ENCODE data around the gene GRK1.

Gene GRK1

DNA sequence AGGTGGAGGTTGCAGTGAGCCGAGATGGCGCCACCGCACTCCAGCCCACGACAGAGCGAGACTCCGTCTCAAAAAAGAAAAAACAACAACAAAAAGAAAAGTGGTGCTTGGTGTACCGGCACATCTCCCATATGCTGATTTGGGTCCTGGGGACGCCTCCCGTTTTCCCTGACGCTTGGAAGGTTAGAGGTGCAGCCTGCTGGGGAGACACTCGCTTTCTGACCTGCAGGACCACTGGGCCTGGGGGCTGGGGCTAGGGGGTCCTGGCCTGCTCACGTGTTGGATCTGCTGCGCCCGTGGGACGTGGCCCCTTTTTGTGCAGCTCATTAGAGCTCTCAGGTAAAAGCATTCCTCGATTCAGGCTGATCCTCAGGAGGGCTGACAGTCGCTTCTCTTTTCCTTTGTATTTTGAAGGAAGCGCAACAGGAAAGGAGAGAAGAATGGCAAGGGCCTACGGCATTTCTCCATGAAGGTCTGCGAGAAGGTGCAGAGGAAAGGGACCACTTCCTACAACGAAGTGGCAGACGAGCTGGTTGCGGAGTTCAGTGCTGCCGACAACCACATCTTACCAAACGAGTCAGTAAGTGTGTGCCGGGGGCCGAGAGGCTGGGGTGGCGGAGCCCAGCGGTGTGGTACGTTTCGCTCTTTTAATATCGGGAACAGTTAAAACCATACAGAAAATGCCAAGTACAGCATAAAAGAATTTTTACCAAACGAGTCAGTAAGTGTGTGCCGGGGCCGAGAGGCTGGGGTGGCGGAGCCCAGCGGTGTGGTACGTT lies 34.1 kb upstream of the GRK1 start:
- no peak for DNase-seq (ENCODE audit: low read depth)

DNA sequence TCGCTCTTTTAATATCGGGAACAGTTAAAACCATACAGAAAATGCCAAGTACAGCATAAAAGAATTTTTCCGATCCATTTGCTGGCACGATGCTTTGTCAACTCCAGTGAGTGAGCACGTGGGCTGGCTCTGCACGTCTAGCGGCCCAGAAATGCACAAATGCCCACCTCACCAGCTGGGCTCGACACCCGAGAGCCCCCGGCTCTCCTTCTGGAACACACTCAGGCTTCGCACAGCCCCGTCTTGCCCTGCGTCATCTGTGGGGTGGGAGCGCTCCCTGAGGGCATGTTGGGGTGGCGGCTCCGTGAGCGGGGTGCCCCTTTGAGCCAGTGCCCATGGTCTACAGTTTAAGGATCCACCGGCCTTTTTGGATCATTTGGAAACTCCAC lies 33.5 kb upstream of the GRK1 start:
- DNase-seq (ENCODE audit: low read depth) = no peak

DNA sequence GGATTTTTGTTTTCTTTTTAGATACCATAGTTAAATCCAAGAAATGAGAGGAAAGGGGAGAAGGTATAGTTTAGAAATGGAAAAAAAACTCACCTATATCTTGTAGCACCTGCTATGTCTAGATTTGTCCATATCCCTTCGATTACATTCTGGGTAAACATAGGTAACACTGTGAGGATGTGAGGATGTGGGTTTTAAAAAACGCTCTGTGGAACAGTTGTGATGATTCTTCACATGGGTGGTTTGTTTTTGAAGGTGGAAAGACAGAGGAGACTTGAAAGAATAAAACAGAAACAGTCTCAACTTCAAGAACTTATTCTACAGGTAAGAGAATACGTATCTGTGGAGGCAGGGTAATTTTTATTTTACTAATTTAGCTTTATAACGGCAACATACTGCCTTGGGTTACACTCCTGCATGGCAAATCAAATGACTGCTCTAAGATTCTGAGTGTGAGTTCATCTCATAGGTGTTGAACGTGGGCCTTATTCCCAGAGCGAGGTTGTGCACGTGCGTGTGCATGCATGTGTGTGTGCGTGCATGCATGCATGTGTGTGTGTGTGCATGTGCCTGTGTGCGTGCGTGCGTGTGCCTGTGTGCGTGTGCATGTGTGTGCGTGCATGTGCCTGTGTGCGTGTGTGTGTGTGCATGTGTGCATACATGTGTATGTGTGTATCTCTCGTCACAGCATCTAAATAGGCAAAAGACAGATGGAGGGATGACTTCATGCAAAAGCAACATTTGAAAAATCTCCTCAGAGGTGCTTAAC lies 32.6 kb upstream of the GRK1 start:
- DNase-seq (ENCODE audit: low read depth) = no peak

DNA sequence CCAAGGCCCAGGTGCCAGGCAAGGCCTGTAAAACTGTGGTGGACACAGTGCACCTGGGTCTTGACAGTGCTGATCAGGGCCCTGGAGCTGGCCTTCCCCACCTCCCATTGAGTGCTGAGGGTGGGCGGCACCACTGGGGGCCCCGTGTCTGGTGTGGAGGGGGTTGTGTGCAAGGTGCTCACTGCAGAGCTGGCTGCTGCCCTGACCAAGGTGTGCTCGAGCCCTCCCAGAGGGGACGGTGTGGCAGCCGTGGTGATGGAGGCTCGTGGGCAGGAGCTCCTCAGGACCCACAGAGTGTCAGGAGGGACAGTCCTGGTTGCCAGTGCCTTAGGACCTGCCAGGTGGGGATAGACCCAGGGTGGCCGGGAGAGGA lies 32.0 kb upstream of the GRK1 start:
- DNase-seq (ENCODE audit: low read depth) = no peak

GRCh38 chr13:113635709-113636108 lies 31.3 kb upstream of the GRK1 start:
- DNase-seq (ENCODE audit: low read depth) = no peak

DNA sequence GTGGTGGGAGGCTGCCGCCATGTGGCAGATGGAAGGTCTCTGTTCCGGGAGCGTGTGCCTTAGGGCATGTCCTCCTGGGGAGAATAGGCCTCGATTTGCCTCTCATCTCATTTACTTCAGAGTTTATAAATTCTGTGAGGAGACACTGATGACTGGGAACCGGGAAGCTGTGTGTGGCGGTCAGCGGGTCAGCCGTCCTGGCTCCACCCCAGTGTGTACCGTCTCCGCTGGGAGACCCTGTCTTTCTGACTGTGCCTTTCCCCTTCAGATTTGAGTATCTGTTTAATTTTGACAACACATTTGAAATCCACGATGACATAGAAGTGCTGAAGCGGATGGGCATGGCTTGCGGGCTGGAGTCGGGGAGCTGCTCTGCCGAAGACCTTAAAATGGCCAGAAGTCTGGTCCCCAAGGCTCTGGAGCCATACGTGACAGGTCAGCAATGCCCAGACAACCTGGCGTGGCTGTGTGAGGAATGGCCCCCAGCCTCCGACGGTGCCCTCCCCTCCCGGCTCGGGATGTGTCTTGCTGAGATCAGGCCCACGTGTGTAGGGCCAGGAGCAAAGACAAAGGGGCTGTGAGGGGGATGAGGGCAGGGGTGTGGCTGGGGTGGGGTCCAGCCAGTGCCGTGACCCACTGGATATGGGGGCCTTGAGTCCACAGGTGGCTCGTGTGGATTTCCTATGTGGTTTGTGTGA lies 30.6 kb upstream of the GRK1 start:
- no peak for DNase-seq (ENCODE audit: low read depth)

DNA sequence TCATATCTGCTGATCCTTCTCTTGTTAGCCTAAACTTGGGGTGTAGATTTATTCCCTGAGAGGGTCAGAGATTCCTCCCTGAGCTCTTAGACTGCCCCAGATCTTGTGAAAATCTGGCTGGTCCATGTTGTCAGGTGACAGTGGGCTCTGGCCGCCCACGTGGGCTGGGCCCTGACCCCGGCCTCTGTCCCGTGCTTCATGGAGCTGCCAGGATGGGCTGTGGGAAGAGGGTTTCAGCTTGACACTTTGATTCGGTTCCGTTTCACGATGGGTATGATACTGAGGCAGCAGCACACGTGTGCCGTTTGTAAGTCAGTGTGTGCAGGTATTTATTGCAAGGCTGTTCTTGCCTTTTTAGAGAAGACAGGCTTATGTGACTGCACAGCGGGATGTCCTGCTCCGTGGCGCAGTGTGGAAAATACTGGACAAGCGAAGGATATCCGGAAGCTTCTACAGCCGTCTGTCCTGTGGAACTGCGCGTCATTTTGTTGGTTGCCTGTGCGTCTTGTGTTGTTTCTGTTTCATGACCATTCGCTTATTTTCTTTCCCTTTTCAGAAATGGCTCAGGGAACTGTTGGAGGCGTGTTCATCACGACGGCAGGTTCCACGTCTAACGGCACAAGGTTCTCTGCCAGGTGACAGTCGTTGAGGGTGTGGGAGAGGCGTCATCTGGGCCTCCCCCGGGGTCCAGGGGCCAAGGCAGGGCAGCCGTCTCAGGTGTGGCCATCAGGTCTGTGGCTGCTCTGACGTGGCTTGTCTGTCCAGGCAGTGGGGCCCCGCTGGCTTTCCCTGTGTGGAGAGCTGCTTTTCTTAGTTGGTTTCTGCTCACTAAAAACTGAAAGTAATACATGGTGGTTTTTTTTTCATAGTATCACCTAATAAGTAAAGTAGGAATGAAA lies 29.5 kb upstream of the GRK1 start:
- DNase-seq (ENCODE audit: low read depth) = no peak

GRCh38 chr13:113638173-113638746 lies 28.8 kb upstream of the GRK1 start:
- DNase-seq (ENCODE audit: low read depth) = no peak

DNA sequence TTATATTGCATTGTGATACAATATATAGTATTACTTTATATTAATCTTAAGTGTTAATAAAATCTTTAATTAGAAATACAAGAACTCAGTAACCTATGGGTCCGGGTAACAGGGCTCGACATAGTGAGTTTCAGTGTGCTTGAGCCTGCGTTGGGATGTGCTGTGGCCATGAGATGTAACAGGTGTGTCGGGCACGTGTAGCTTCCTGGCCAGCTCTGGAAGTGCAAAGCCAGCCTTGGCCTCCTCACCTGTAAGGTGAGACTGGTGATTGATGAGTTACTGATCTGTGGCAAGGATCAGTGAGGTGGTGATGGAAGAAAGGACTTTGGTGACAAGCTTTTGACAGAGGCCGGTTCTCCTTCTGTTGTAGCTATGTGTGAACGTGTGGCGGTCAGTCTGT lies 28.2 kb upstream of the GRK1 start:
- DNase-seq (ENCODE audit: low read depth) = no peak

GRCh38 chr13:113639616-113640262 lies 27.3 kb upstream of the GRK1 start:
- no peak for DNase-seq (ENCODE audit: low read depth)

GRCh38 chr13:113641426-113641825 lies 25.6 kb upstream of the GRK1 start:
- DNase-seq (ENCODE audit: low read depth) = no peak

- no peak for DNase-seq (ENCODE audit: low read depth)
Observed at GRCh38 chr13:113642563-113642962, 24.5 kb upstream of the GRK1 start.

GRCh38 chr13:113643593-113643992 lies 23.4 kb upstream of the GRK1 start:
- no peak for DNase-seq (ENCODE audit: low read depth)

DNA sequence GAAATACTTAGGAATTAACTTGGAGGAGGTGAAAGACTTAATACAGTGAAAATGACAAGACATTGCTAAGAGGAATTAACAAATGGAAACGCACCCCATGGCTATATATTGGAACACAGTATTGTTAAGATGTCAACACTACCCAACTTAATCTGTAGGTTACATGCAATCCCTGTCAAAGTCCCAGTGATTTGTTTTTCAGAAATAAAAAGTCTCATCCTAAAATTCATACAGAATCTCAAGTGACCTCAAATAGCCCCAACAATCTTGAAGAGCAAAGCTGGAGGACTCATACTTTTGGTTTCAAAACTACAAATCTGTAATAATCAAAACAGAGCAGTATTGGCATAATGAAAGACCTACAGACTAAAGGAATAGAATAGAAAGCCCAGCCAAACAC lies 22.2 kb upstream of the GRK1 start:
- no peak for DNase-seq (ENCODE audit: low read depth)

GRCh38 chr13:113645329-113645728 lies 21.7 kb upstream of the GRK1 start:
- no peak for DNase-seq (ENCODE audit: low read depth)

DNA sequence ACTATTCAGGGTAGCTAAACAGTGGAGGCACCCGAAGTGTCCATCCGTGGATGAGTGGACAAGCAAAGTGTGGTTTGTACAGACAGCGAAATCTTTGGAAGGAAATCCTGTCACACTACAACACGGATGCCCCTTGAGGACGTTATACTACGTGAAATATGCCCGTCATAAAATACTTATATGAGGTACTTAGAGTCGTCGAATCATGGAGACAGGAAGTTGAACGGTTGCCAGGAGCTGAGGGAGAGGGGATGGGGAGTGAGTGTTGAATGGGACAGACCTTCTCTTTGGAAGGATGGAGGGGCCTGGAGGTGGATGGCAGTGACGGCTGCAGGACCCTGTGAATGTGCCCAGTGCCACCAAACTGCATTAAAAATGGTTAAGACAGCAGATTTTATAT lies 20.6 kb upstream of the GRK1 start:
- no peak for DNase-seq (ENCODE audit: low read depth)

GRCh38 chr13:113646921-113647340 lies 20.1 kb upstream of the GRK1 start:
- DNase-seq (ENCODE audit: low read depth) = no peak

DNA sequence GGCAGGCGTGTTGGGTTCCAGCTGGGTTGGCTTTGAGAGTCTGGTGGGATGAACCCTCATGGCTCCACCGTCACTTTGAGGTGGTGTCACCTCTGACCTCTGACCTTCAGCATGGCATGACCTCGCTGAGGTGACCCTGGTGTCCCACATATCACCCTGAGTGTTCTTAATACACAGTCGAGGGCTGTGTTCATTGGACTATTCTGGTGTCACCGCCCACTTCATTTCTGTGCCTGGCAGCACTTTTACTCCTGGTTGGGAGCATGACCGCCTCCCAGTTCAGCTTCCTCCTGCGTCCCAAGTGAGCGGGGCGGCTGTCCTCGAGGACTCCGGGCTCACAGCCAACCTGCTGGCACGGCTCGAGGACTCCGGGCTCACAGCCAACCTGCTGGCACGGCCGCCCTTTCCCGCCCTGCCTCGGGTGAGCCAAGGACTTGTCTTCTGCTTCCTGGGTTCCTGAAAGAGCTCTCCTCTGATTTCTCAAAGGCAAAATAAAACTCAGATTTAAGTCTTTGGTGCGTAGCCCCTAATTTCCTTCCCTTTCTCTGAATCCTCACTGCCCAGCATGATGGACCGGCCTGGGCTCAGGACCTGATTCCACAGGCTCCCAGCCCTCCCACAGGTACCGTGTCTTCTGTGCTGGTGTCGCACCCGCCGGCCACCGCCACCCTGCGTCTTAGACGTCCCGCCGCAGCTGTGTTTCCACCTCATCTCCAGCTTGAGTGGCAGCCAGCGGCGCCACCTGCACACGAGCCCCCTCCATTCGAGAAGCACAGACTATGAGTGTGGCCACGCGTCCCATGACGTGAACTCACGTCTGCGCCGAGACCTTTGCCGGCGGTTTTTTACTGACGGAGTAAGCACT lies 19.4 kb upstream of the GRK1 start:
- peak; percentile 35 for DNase-seq (ENCODE audit: low read depth)

DNA sequence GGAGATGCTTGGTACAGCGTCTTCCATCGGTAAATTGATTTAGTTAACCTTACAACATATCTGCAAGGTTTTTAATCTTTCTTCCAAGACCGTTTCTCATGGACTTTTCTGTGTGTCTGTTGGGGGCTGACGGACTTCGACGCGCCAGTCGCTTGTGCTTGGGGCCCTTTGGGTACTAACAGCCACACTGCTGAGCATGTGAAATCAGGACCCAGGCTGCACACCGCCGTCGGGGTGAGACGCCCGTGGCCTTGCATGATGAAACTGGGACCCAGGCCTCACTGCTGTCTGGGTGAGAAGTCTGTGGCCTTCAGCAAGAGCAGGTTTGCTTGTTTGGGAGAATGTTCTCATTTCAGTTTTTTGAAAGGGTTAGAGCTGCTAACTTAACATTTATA lies 18.8 kb upstream of the GRK1 start:
- no peak for DNase-seq (ENCODE audit: low read depth)

DNA sequence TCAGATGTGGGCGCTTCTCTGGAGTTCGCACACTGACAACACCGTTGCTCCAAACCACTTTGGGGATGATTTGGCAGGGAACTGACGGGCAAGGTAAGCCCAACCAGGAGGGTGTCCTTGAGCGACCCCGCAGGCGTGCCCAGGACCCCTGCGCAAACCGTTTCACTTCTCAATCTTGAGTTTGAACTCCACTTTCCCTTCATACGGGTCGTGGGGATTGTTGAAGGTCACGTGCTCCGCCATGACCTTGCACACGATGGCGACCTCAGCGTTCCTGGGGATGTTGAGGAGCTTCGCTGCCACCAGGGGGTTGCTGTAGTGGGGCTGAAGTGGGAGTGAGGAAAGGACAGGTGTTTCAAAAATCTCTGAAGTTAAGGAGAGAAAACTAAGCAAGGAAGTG lies 17.8 kb upstream of the GRK1 start:
- DNase-seq (ENCODE audit: low read depth) = no peak
